Tibial artery (tissue), 4 donors: Measurements from ENCODE around the gene ITPR1.

Experiments
- DNase-seq, 2 donors: peaks; one replicate each; pipeline ENCODE4 v3.0.0-alpha.2; 2019
- H3K27ac ChIP-seq, 2 donors: fragments of 200-600 bp; sonication (generic) in 1 of 2; 1 replicate in 1 of 2; 2 replicates in 1 of 2; pipeline ENCODE4 v1.5.1; 2018 to 2019; ENCODE audit warnings: mild to moderate bottlenecking in 1 of 2
- H3K27me3 ChIP-seq, 2 donors: fragments of 200-600 bp; sonication (generic) in 1 of 2; one replicate each; pipeline versions ENCODE4 v1.5.1 to v1.6.0; 2016 to 2019
- H3K36me3 ChIP-seq, 3 donors: fragments of 200-600 bp; sonication (generic) in 2 of 3; one replicate each; pipeline ENCODE4 v1.5.1; 2016 to 2019; ENCODE audit warnings: mild to moderate bottlenecking in 2 of 3
- H3K4me1 ChIP-seq, 4 donors: fragments of 200-600 bp; sonication (generic) in 2 of 4; 1 replicate in 3 of 4; 2 replicates in 1 of 4; pipeline ENCODE4 v1.5.1; 2016 to 2019
- H3K4me3 ChIP-seq, 2 donors: fragments of 200-600 bp; sonication (generic) in 1 of 2; 1 replicate in 1 of 2; 2 replicates in 1 of 2; pipeline ENCODE4 v1.5.1; 2018 to 2019; ENCODE audit warnings: mild to moderate bottlenecking in 2 of 2
- H3K9me3 ChIP-seq, 3 donors: fragments of 200-600 bp; sonication (generic) in 1 of 3; one replicate each; pipeline ENCODE4 v1.5.1; 2016 to 2019
- CTCF ChIP-seq, 2 experiments: fragments of 200-600 bp in 1 of 2; fragments of 450-650 bp in 1 of 2; IDR thresholded peaks; one replicate each; pipeline ENCODE4 v1.5.1; 2017 to 2019; ENCODE audit warnings: antibody characterized with exemption in 2 of 2, mild to moderate bottlenecking in 1 of 2, moderate library complexity in 1 of 2
- intact Hi-C: fragments of 100-400 bp; cut with DNase I; formaldehyde crosslinking; loops from one replicate; pipeline ENCODE4 v1.15.0; 2023; ENCODE audit warnings: low total_unique reads

Gene ITPR1

GRCh38 chr3:4580346-4581123, 87.4 kb downstream of the ITPR1 start:
- Histone ChIP-seq H3K9me3 (no peaks in the 10 kb centered on the region), H3K4me1 (peaks cover 0 to 80% (median 38%) of the 10 kb centered on the region in 4 donors), H3K27me3 (no peaks in the 10 kb centered on the region), H3K36me3 (no peaks in the 10 kb centered on the region), H3K27ac (peak overlapping the region; percentile 69 to 82), H3K4me3 (no peak overlapping the region)
- no peak for DNase-seq
- TF ChIP-seq CTCF (IDR thresholded peaks at IDR 0.05): no peak
- intact Hi-C loops: loop anchor here (5.0 kb wide), 2 partner anchors 48 to 228 kb away; no protein-coding TSS in a partner anchor

GRCh38 chr3:4581124-4581424, 87.9 kb downstream of the ITPR1 start:
- no peak for DNase-seq
- Histone ChIP-seq H3K4me1 (peaks cover 0 to 77% (median 34%) of the 10 kb centered on the region in 4 donors), H3K4me3 (no peak overlapping the region), H3K36me3 (no peaks in the 10 kb centered on the region), H3K27me3 (no peaks in the 10 kb centered on the region), H3K27ac (peak overlapping the region; percentile 69 to 82), H3K9me3 (no peaks in the 10 kb centered on the region)
- TF ChIP-seq CTCF (IDR thresholded peaks at IDR 0.05): no peak
- intact Hi-C loops: loop anchor here (5.0 kb wide), 2 partner anchors 49 to 229 kb away; no protein-coding TSS in a partner anchor

GRCh38 chr3:4581498-4581897, 88.3 kb downstream of the ITPR1 start:
- DNase-seq: no peak
- Histone ChIP-seq H3K4me1 (peaks cover 0 to 77% (median 36%) of the 10 kb centered on the region in 4 donors), H3K27ac (peak overlapping the region; percentile 69 to 82), H3K27me3 (no peaks in the 10 kb centered on the region), H3K4me3 (peak overlapping the region in 1 of 2 donors; percentile 48), H3K9me3 (no peaks in the 10 kb centered on the region), H3K36me3 (no peaks in the 10 kb centered on the region)
- no peak for TF ChIP-seq CTCF (IDR thresholded peaks at IDR 0.05)
- intact Hi-C loops: loop anchor here (5.0 kb wide), 2 partner anchors 49 to 229 kb away; no protein-coding TSS in a partner anchor

GRCh38 chr3:4581920-4582611, 88.9 kb downstream of the ITPR1 start:
- Histone ChIP-seq H3K4me1 (peaks cover 0 to 77% (median 40%) of the 10 kb centered on the region in 4 donors), H3K27me3 (no peaks in the 10 kb centered on the region), H3K36me3 (no peaks in the 10 kb centered on the region), H3K4me3 (peak overlapping the region; percentile 21 to 48), H3K27ac (peak overlapping the region; percentile 69 to 82), H3K9me3 (no peaks in the 10 kb centered on the region)
- no peak for DNase-seq
- TF ChIP-seq CTCF (IDR thresholded peaks at IDR 0.05): no peak
- intact Hi-C loops: loop anchor here (2.0 to 5.0 kb wide), 3 partner anchors 50 to 230 kb away; partner anchors contain the start of gene ITPR1

- intact Hi-C loops: loop anchor here (2.0 to 5.0 kb wide), 3 partner anchors 50 to 230 kb away; partner anchors contain the start of gene ITPR1
- Histone ChIP-seq H3K4me1 (peaks cover 0 to 77% (median 43%) of the 10 kb centered on the region in 4 donors), H3K4me3 (peak overlapping the region; percentile 21 to 48), H3K27me3 (no peaks in the 10 kb centered on the region), H3K27ac (peak overlapping the region; percentile 69 to 82), H3K36me3 (no peaks in the 10 kb centered on the region), H3K9me3 (no peaks in the 10 kb centered on the region)
- TF ChIP-seq CTCF (IDR thresholded peaks at IDR 0.05): no peak
- DNase-seq: no peak
Observed at GRCh38 chr3:4582624-4583023, 89.5 kb downstream of the ITPR1 start.
